ENCODE results near the gene FNDC3B.

GRCh38 chr3:172300187-172300586 is 260.8 kb downstream of the FNDC3B start:
- no peak for TF ChIP-seq CTCF (IDR thresholded peaks at IDR 0.05)
- TF ChIP-seq REST (IDR thresholded peaks at IDR 0.05; ENCODE audit: insufficient read depth in 1 of 2, low read depth in 2 of 2, low read length in 1 of 2): no peak
